ENCODE measurements around the gene RNGTT.
"Not testable (repeated sequence)": the region's sequence is repeated elsewhere in the genome, so short reads cannot be mapped to it uniquely, and the experiment has no call there.

RNGTT gene

DNA sequence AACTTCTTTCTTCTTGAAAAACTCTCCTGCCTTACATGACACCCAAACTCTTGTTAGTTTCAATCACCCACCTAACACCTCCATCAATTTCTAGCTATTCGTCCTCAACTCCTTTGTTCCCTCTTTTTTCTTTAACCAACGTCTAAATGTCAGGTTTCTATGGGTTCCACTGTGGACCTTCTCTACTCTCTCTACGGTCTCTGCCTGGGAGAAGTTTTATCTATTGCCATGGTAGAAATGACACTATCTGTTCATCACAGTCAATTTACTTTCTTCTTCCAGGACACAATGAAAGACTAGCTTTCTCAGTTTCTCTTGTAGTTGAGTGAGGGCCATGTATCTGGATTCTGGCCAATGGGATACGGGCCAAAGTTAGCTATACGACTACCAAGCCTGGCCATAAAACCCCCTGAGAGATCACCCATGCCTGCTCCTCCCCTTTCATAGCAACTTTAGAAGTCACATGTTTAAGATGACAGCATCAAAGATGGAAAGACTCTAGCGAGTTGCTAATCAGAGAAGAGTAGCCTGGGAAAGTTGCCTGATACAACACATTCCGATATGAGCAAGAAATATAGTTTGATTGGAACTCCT is 17.9 kb downstream of the RNGTT start:
- Histone ChIP-seq H3K9me3 (ENCODE audit: control insufficient read depth in 1 of 2, low read length in 2 of 2) (no peaks in the 10 kb centered on the region), H3K9ac (ENCODE audit: low read depth in 1 of 2, low read length in 2 of 2) (no peak overlapping the region), H3K36me3 (ENCODE audit: control insufficient read depth in 1 of 2, insufficient read depth in 2 of 2, low read length in 2 of 2) (peaks cover 0 to 2% of the 10 kb centered on the region in 2 donors), H3K4me3 (ENCODE audit: low read depth in 1 of 2, low read length in 2 of 2) (no peak overlapping the region), H3K27ac (ENCODE audit: low read depth, low read length) (no peak overlapping the region), H3K27me3 (ENCODE audit: control insufficient read depth in 1 of 2, insufficient read depth in 2 of 2, low read length in 2 of 2) (no peaks in the 10 kb centered on the region), H3K4me1 (ENCODE audit: control insufficient read depth in 1 of 2, insufficient read depth in 2 of 2, low read length in 2 of 2) (no peaks in the 10 kb centered on the region)

DNA sequence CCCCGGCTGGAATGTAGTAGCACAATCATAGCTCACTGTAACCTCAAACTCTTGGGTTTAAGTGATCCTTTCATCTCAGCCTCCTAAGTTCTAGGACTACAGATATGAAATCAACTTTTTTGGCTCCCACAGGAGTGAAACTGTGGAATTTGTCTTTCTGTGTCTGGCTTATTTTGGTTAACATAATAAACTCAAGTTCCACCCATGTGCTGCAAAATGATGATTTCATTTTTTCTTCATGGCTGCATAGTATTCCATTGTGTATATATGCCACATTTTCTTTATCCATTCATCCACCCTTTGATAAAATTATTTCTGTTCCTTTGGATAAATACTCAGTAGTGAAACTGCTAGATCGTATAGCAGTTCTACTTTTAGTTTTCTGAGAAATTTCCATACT is 29.9 kb downstream of the RNGTT start:
- no peak overlapping the region for H3K27ac ChIP-seq (ENCODE audit: low read depth, low read length)
- H3K27me3 ChIP-seq (ENCODE audit: control insufficient read depth in 1 of 2, insufficient read depth in 2 of 2, low read length in 2 of 2), result no peaks in the 10 kb centered on the region
- H3K36me3 ChIP-seq (ENCODE audit: control insufficient read depth in 1 of 2, insufficient read depth in 2 of 2, low read length in 2 of 2), result peaks cover under 1 to 26% of the 10 kb centered on the region in 2 donors
- H3K9me3 ChIP-seq (ENCODE audit: control insufficient read depth in 1 of 2, low read length in 2 of 2), result peaks cover 0 to 7% of the 10 kb centered on the region in 2 donors
- H3K4me1 ChIP-seq (ENCODE audit: control insufficient read depth in 1 of 2, insufficient read depth in 2 of 2, low read length in 2 of 2), result no peaks in the 10 kb centered on the region
- no peak overlapping the region for H3K4me3 ChIP-seq (ENCODE audit: low read depth in 1 of 2, low read length in 2 of 2)
- no peak overlapping the region for H3K9ac ChIP-seq (ENCODE audit: low read depth in 1 of 2, low read length in 2 of 2)

DNA sequence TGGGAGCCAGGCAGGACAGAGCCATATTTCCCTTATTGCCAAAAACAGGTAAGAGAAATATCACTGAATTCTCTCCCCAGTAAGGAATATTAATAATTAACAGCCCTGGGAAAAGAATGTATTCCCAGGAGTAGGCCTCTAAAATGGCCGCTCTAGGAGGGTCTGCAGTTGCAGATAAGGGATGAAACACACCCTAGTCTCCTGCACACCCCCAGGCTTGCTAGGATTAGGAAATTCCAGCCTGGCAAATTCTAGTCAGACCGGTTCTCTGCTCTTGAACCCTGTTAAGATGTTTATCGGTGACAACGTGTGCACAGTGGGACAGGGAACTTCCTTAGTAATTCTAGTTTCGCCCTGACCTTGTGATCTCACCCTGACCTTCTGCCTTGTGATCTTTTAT is 31.4 kb downstream of the RNGTT start:
- not testable (repeated sequence) for H3K4me3 ChIP-seq (ENCODE audit: low read depth in 1 of 2, low read length in 2 of 2); H3K4me1 ChIP-seq (ENCODE audit: control insufficient read depth in 1 of 2, insufficient read depth in 2 of 2, low read length in 2 of 2); H3K9ac ChIP-seq (ENCODE audit: low read depth in 1 of 2, low read length in 2 of 2); H3K9me3 ChIP-seq (ENCODE audit: control insufficient read depth in 1 of 2, low read length in 2 of 2); H3K27ac ChIP-seq (ENCODE audit: low read depth, low read length); H3K27me3 ChIP-seq (ENCODE audit: control insufficient read depth in 1 of 2, insufficient read depth in 2 of 2, low read length in 2 of 2)
- H3K36me3 ChIP-seq (ENCODE audit: control insufficient read depth in 1 of 2, insufficient read depth in 2 of 2, low read length in 2 of 2), result peaks cover 0 to 26% of the 10 kb centered on the region in 2 donors

GRCh38 chr6:88922775-88923548 is 40.5 kb downstream of the RNGTT start:
- Histone ChIP-seq H3K27ac (ENCODE audit: low read depth, low read length) (no peak overlapping the region), H3K27me3 (ENCODE audit: control insufficient read depth in 1 of 2, insufficient read depth in 2 of 2, low read length in 2 of 2) (no peaks in the 10 kb centered on the region), H3K9ac (ENCODE audit: low read depth in 1 of 2, low read length in 2 of 2) (no peak overlapping the region), H3K36me3 (ENCODE audit: control insufficient read depth in 1 of 2, insufficient read depth in 2 of 2, low read length in 2 of 2) (no peaks in the 10 kb centered on the region), H3K9me3 (ENCODE audit: control insufficient read depth in 1 of 2, low read length in 2 of 2) (no peaks in the 10 kb centered on the region), H3K4me1 (ENCODE audit: control insufficient read depth in 1 of 2, insufficient read depth in 2 of 2, low read length in 2 of 2) (no peaks in the 10 kb centered on the region), H3K4me3 (ENCODE audit: low read depth in 1 of 2, low read length in 2 of 2) (no peak overlapping the region)

- Histone ChIP-seq H3K9ac (ENCODE audit: low read depth in 1 of 2, low read length in 2 of 2) (no peak overlapping the region), H3K9me3 (ENCODE audit: control insufficient read depth in 1 of 2, low read length in 2 of 2) (no peaks in the 10 kb centered on the region), H3K36me3 (ENCODE audit: control insufficient read depth in 1 of 2, insufficient read depth in 2 of 2, low read length in 2 of 2) (no peaks in the 10 kb centered on the region), H3K4me3 (ENCODE audit: low read depth in 1 of 2, low read length in 2 of 2) (no peak overlapping the region), H3K4me1 (ENCODE audit: control insufficient read depth in 1 of 2, insufficient read depth in 2 of 2, low read length in 2 of 2) (no peaks in the 10 kb centered on the region), H3K27ac (ENCODE audit: low read depth, low read length) (no peak overlapping the region), H3K27me3 (ENCODE audit: control insufficient read depth in 1 of 2, insufficient read depth in 2 of 2, low read length in 2 of 2) (no peaks in the 10 kb centered on the region)
Observed at GRCh38 chr6:88921734-88922133, 41.7 kb downstream of the RNGTT start.

GRCh38 chr6:88920774-88921733 is 42.4 kb downstream of the RNGTT start:
- Histone ChIP-seq H3K27ac (ENCODE audit: low read depth, low read length) (no peak overlapping the region), H3K4me1 (ENCODE audit: control insufficient read depth in 1 of 2, insufficient read depth in 2 of 2, low read length in 2 of 2) (no peaks in the 10 kb centered on the region), H3K9me3 (ENCODE audit: control insufficient read depth in 1 of 2, low read length in 2 of 2) (no peaks in the 10 kb centered on the region), H3K9ac (ENCODE audit: low read depth in 1 of 2, low read length in 2 of 2) (no peak overlapping the region), H3K27me3 (ENCODE audit: control insufficient read depth in 1 of 2, insufficient read depth in 2 of 2, low read length in 2 of 2) (no peaks in the 10 kb centered on the region), H3K4me3 (ENCODE audit: low read depth in 1 of 2, low read length in 2 of 2) (no peak overlapping the region), H3K36me3 (ENCODE audit: control insufficient read depth in 1 of 2, insufficient read depth in 2 of 2, low read length in 2 of 2) (peaks cover 0 to 1% of the 10 kb centered on the region in 2 donors)

DNA sequence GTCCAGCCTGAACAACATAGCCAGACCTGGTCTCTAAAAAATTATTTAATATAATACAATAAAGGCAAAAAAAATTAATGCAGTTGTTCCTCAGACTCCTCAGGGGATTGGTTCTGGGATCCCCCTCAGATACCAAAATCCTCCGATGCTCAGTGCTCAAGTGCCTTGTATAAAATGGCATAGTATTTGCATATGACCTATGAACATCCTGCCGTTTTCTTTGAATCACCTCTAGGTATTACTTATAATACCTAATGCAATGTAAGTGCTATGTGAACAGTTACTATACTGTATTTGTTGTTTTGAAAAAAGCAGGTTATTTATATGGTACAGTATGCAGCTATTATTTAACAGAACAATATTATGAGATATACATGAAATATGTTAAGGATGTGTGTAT is 43.3 kb downstream of the RNGTT start:
- no peaks in the 10 kb centered on the region for H3K27me3 ChIP-seq (ENCODE audit: control insufficient read depth in 1 of 2, insufficient read depth in 2 of 2, low read length in 2 of 2)
- H3K9me3 ChIP-seq (ENCODE audit: control insufficient read depth in 1 of 2, low read length in 2 of 2), result no peaks in the 10 kb centered on the region
- H3K4me3 ChIP-seq (ENCODE audit: low read depth in 1 of 2, low read length in 2 of 2), result no peak overlapping the region
- H3K9ac ChIP-seq (ENCODE audit: low read depth in 1 of 2, low read length in 2 of 2), result no peak overlapping the region
- no peaks in the 10 kb centered on the region for H3K4me1 ChIP-seq (ENCODE audit: control insufficient read depth in 1 of 2, insufficient read depth in 2 of 2, low read length in 2 of 2)
- no peak overlapping the region for H3K27ac ChIP-seq (ENCODE audit: low read depth, low read length)
- H3K36me3 ChIP-seq (ENCODE audit: control insufficient read depth in 1 of 2, insufficient read depth in 2 of 2, low read length in 2 of 2), result peaks cover 0 to 3% of the 10 kb centered on the region in 2 donors

DNA sequence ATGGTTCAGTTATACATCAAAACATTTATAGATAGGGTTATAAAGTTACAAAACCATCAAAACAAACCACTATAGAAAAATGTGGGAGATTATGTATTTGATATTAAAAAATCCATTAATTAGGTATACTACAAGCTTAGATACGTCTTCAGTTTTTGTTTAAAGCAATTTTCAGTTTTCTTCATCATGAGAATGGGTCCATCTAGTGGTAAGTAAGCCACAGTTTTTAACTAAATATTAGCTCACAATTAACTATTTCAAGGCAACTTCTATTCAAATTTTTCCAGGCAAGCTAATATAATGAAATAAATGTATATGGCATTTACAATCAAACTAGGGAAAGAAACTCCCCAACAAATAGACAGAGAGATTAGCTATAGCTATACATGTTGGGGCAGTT is 44.4 kb downstream of the RNGTT start:
- Histone ChIP-seq H3K27me3 (ENCODE audit: control insufficient read depth in 1 of 2, insufficient read depth in 2 of 2, low read length in 2 of 2) (no peaks in the 10 kb centered on the region), H3K4me1 (ENCODE audit: control insufficient read depth in 1 of 2, insufficient read depth in 2 of 2, low read length in 2 of 2) (no peaks in the 10 kb centered on the region)

GRCh38 chr6:88916615-88917208 is 46.7 kb downstream of the RNGTT start:
- no peaks in the 10 kb centered on the region for H3K27me3 ChIP-seq (ENCODE audit: control insufficient read depth in 1 of 2, insufficient read depth in 2 of 2, low read length in 2 of 2)
- H3K27ac ChIP-seq (ENCODE audit: low read depth, low read length), result no peak overlapping the region
- no peak overlapping the region for H3K9ac ChIP-seq (ENCODE audit: low read depth in 1 of 2, low read length in 2 of 2)
- no peak overlapping the region for H3K4me3 ChIP-seq (ENCODE audit: low read depth in 1 of 2, low read length in 2 of 2)
- peaks cover 0 to 3% of the 10 kb centered on the region in 2 donors for H3K36me3 ChIP-seq (ENCODE audit: control insufficient read depth in 1 of 2, insufficient read depth in 2 of 2, low read length in 2 of 2)
- no peaks in the 10 kb centered on the region for H3K4me1 ChIP-seq (ENCODE audit: control insufficient read depth in 1 of 2, insufficient read depth in 2 of 2, low read length in 2 of 2)
- no peaks in the 10 kb centered on the region for H3K9me3 ChIP-seq (ENCODE audit: control insufficient read depth in 1 of 2, low read length in 2 of 2)

More for the DNA sequence above, 44.4 kb downstream of the RNGTT start:
- no peaks in the 10 kb centered on the region for H3K9me3 ChIP-seq (ENCODE audit: control insufficient read depth in 1 of 2, low read length in 2 of 2)
- H3K36me3 ChIP-seq (ENCODE audit: control insufficient read depth in 1 of 2, insufficient read depth in 2 of 2, low read length in 2 of 2), result peaks cover 0 to 3% of the 10 kb centered on the region in 2 donors
- H3K9ac ChIP-seq (ENCODE audit: low read depth in 1 of 2, low read length in 2 of 2), result no peak overlapping the region
- no peak overlapping the region for H3K27ac ChIP-seq (ENCODE audit: low read depth, low read length)
- H3K4me3 ChIP-seq (ENCODE audit: low read depth in 1 of 2, low read length in 2 of 2), result no peak overlapping the region

Data from duodenal mucosa (tissue), 2 donors.